ENCODE data around the gene TRMT10B. TPM values are rescaled to one million over a fixed set of nuclear protein-coding genes. Genes with fewer than 3 reads are reported as not detected.
"Not testable (repeated sequence)": the region's sequence is repeated elsewhere in the genome, so short reads cannot be mapped to it uniquely, and the experiment has no call there.

The TRMT10B gene
- polyA plus RNA-seq, 2 of the 4 experiments (the other 2 are of a cell fraction): 6.5 to 10.1 TPM

DNA sequence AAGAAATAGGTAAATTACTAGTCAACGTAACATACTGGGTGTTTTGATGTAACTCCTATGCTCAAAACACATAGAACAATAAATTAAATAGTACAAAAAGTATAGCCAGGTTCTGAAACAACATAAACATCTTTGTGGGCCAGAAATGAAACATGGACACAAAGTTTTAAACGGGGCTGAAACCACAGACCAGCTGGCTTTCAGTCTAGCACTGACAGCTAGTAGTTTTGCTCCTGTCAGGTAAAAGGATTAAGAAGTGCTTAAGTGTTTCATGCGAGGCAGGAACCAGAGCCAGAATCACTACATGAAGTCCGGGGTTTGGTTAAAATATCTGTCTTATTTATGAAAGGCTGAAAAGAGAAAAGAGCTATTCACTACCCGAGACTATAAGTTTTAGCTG lies 66.5 kb downstream of the TRMT10B start (continued):
- no peak for TF ChIP-seq CHD4 (IDR thresholded peaks at IDR 0.05; ENCODE audit: borderline replicate concordance)
- no peak for TF ChIP-seq RCOR1 (IDR thresholded peaks at IDR 0.05; ENCODE audit: low read depth, low read length)
- TF ChIP-seq NPAS2 (CRISPR knock-in tag; IDR thresholded peaks at IDR 0.05; ENCODE audit: borderline replicate concordance): no peak

DNA sequence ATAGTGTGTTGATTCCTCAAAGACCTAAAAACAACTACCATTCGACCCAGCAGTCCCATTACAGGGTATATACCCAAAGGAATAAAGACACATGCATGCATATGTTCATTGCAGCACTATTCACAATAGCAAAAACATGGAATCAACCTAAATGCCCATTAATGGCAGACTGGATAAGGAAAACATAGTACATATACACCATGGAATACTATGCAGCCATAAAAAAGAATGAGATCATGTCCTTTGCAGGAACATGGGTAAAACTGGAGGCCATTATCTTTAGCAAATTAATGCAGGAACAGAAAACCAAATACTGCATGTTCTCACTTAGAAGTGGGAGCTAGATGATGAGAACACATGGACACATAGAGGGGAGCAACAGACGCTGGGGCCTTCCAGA lies 71.6 kb downstream of the TRMT10B start:
- CTCF ChIA-PET, POLR2A ChIA-PET: not testable (repeated sequence)
- 90% methylated on average over 2 of the region's 2 CpGs for WGBS (ENCODE audit: missing lambda C conversion rate)

DNA sequence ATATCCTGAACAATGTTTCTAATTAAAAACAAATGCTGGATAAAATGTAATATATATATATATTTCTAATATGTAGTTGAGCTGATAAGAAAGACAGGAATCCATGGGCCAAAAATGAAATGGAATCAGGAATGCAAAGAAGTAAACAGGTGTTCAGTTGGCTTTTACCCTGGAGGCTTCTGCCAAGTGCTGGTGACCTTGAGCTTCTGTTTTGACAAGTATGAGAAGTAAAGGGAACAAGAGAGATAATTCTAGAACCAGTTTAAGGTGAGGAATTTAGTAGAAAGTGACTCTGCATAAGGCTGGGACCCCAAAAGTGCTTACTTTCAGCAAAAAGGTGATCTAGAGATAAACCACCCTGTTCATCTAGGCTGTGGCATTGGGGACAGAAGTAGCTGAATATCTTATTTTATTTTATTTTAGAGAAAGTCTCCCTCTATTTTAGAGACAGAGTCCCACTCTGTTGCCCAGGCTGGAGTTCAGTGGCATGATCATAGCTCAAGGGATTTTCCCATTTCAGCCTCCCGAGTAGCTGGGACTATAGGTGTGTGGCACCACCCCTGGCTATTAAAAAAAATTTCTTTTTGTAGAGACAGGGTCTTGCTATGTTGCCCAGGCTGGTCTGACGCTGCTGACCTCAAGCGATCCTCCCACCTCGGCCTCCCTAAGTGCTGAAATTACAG lies 74.0 kb downstream of the TRMT10B start:
- Histone ChIP-seq H3K4me1 (no peaks in the 10 kb centered on the region), H3K27ac (no peak overlapping the region), H3K4me3 (no peak overlapping the region), H3K9me3 (no peaks in the 10 kb centered on the region), H3K4me2 (no peak overlapping the region)
- ChIA-PET POLR2A (no interaction called here), CTCF (interaction anchor here (0.7 kb wide), 1 partner anchor 143 kb away, joined by 3 read pairs; no protein-coding TSS in a partner anchor)
- TF ChIP-seq, protein P1, sequence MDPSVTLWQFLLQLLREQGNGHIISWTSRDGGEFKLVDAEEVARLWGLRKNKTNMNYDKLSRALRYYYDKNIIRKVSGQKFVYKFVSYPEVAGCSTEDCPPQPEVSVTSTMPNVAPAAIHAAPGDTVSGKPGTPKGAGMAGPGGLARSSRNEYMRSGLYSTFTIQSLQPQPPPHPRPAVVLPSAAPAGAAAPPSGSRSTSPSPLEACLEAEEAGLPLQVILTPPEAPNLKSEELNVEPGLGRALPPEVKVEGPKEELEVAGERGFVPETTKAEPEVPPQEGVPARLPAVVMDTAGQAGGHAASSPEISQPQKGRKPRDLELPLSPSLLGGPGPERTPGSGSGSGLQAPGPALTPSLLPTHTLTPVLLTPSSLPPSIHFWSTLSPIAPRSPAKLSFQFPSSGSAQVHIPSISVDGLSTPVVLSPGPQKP (IDR thresholded peaks at IDR 0.05; ENCODE audit: low read depth, low read length): no peak
- TF ChIP-seq ZC3H11A (IDR thresholded peaks at IDR 0.05) (no peak), CHD2 (IDR thresholded peaks at IDR 0.05; ENCODE audit: low read length, partially characterized antibody) (no peak), RNF2 (IDR thresholded peaks at IDR 0.05; ENCODE audit: borderline replicate concordance, low read depth) (no peak), HDAC2 (IDR thresholded peaks at IDR 0.05) (no peak)
- TF ChIP-seq, protein P2, sequence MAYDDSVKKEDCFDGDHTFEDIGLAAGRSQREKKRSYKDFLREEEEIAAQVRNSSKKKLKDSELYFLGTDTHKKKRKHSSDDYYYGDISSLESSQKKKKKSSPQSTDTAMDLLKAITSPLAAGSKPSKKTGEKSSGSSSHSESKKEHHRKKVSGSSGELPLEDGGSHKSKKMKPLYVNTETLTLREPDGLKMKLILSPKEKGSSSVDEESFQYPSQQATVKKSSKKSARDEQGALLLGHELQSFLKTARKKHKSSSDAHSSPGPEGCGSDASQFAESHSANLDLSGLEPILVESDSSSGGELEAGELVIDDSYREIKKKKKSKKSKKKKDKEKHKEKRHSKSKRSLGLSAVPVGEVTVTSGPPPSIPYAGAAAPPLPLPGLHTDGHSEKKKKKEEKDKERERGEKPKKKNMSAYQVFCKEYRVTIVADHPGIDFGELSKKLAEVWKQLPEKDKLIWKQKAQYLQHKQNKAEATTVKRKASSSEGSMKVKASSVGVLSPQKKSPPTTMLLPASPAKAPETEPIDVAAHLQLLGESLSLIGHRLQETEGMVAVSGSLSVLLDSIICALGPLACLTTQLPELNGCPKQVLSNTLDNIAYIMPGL (CRISPR knock-in tag; IDR thresholded peaks at IDR 0.05; ENCODE audit: borderline replicate concordance): no peak
- WGBS (ENCODE audit: missing lambda C conversion rate): 86% methylated on average over 4 of the region's 4 CpGs
- DNase-seq (ENCODE audit: low read depth in 1 of 2, low spot score in 1 of 2): no peak
- no peak for ATAC-seq
- FAIRE-seq: no peak

More for the DNA sequence above, 71.6 kb downstream of the TRMT10B start:
- DNase-seq (ENCODE audit: low read depth in 1 of 2, low spot score in 1 of 2); FAIRE-seq; H3K4me2 ChIP-seq; H3K9me3 ChIP-seq; H3K4me1 ChIP-seq; ATAC-seq; H3K27ac ChIP-seq; H3K4me3 ChIP-seq: not testable (repeated sequence)

Other genes with a start within 250 kb of the TRMT10B start
- gene FBXO10, start 177.4 kb upstream of the TRMT10B start, polyA plus RNA-seq (2011; rRNA removed): 5.3 and 5.7 TPM in 2 replicates
- 4.6 to 5.0 TPM (median 4.8 TPM) in 3 replicates for gene FBXO10, start 177.4 kb upstream of the TRMT10B start, polyA plus RNA-seq (2017; fragmentation: RNase III; extraction: RNeasy Plus Mini Kit Qiagen cat#74134 plus additional on column Dnase treatment)
- 303 and 338 TPM in 2 replicates for gene TOMM5, start 161.2 kb upstream of the TRMT10B start, polyA plus RNA-seq (2011; rRNA removed)
- gene TOMM5, start 161.2 kb upstream of the TRMT10B start, polyA plus RNA-seq (2017; fragmentation: RNase III; extraction: RNeasy Plus Mini Kit Qiagen cat#74134 plus additional on column Dnase treatment): 324 to 370 TPM (median 339 TPM) in 3 replicates
- gene FRMPD1, start 102.9 kb upstream of the TRMT10B start, polyA plus RNA-seq (2011; rRNA removed): 0.01 TPM in 1 of 2 replicates, not detected in the other
- gene FRMPD1, start 102.9 kb upstream of the TRMT10B start, polyA plus RNA-seq (2017; fragmentation: RNase III; extraction: RNeasy Plus Mini Kit Qiagen cat#74134 plus additional on column Dnase treatment): 0.03 TPM in 1 of 3 replicates, not detected in the others
- gene EXOSC3, start 31.3 kb downstream of the TRMT10B start, polyA plus RNA-seq (2011; rRNA removed): 40.7 and 63.2 TPM in 2 replicates
- gene EXOSC3, start 31.3 kb downstream of the TRMT10B start, polyA plus RNA-seq (2017; fragmentation: RNase III; extraction: RNeasy Plus Mini Kit Qiagen cat#74134 plus additional on column Dnase treatment): 72.2 to 77.1 TPM (median 72.4 TPM) in 3 replicates
- gene DCAF10, start 47.0 kb downstream of the TRMT10B start, polyA plus RNA-seq (2011; rRNA removed): 25.8 and 33.1 TPM in 2 replicates
- 10.9 to 12.4 TPM (median 11.5 TPM) in 3 replicates for gene DCAF10, start 47.0 kb downstream of the TRMT10B start, polyA plus RNA-seq (2017; fragmentation: RNase III; extraction: RNeasy Plus Mini Kit Qiagen cat#74134 plus additional on column Dnase treatment)
- gene SLC25A51, start 150.3 kb downstream of the TRMT10B start, polyA plus RNA-seq (2011; rRNA removed): 24.3 and 29.2 TPM in 2 replicates
- 16.6 to 18.0 TPM (median 17.2 TPM) in 3 replicates for gene SLC25A51, start 150.3 kb downstream of the TRMT10B start, polyA plus RNA-seq (2017; fragmentation: RNase III; extraction: RNeasy Plus Mini Kit Qiagen cat#74134 plus additional on column Dnase treatment)

All from A549 (cell line).